GM23338 (cell line): ENCODE measurements around the gene CNIH1. TPM values are rescaled to one million over a fixed set of nuclear protein-coding genes. Genes with fewer than 3 reads are reported as not detected.

ENCODE experiments used
- ATAC-seq: fragments of 200-7000 bp; cut with Tn5 transposase; 3 replicates; pipeline ENCODE4 v1.9.1; 2020
- DNase-seq: peaks from one replicate; pipeline ENCODE4 v3.0.0-alpha.2; 2015; ENCODE audit warnings: low spot score
- H2AFZ ChIP-seq: fragments of 200-600 bp; sonication (generic); 2 replicates; pipeline ENCODE4 v1.8.0; 2016; ENCODE audit warnings: antibody characterized with exemption, mild to moderate bottlenecking, moderate library complexity
- H3F3A ChIP-seq: fragments of 200-600 bp; sonication (generic); replicated peaks from 2 replicates; pipeline ENCODE4 v1.8.0; 2017; ENCODE audit warnings: antibody characterized with exemption, mixed run types, low read depth
- H3K27ac ChIP-seq: fragments of 200-600 bp; sonication (generic); 2 replicates; pipeline ENCODE4 v1.6.1; 2016; ENCODE audit warnings: low read depth
- H3K27me3 ChIP-seq: fragments of 200-600 bp; sonication (generic); 2 replicates; pipeline ENCODE4 v1.8.0; 2016; ENCODE audit warnings: mild to moderate bottlenecking, mixed run types, moderate library complexity; ENCODE audit not compliant: insufficient read depth
- H3K36me3 ChIP-seq: fragments of 200-600 bp; sonication (generic); 2 replicates; pipeline ENCODE4 v1.8.0; 2016; ENCODE audit warnings: mild to moderate bottlenecking; ENCODE audit not compliant: insufficient read depth
- H3K4me1 ChIP-seq: fragments of 200-600 bp; sonication (generic); 2 replicates; pipeline ENCODE4 v1.8.0; 2016; ENCODE audit warnings: mild to moderate bottlenecking, moderate library complexity; ENCODE audit not compliant: insufficient read depth
- H3K4me2 ChIP-seq: fragments of 200-600 bp; sonication (generic); 2 replicates; pipeline ENCODE4 v1.7.1; 2017; ENCODE audit warnings: mixed run types
- H3K4me3 ChIP-seq: fragments of 200-600 bp; sonication (generic); 2 replicates; pipeline ENCODE4 v1.6.1; 2016; ENCODE audit warnings: mixed run types
- H3K79me2 ChIP-seq: fragments of 200-600 bp; sonication (generic); replicated peaks from 2 replicates; pipeline ENCODE4 v1.8.0; 2017; ENCODE audit warnings: mild to moderate bottlenecking; ENCODE audit not compliant: insufficient read depth
- H3K9me2 ChIP-seq: fragments of 200-600 bp; sonication (generic); 2 replicates; pipeline ENCODE4 v1.8.0; 2017; ENCODE audit not compliant: insufficient read depth
- H4K20me1 ChIP-seq: fragments of 200-600 bp; sonication (generic); replicated peaks from 2 replicates; pipeline ENCODE4 v1.8.0; 2017; ENCODE audit warnings: mild to moderate bottlenecking; ENCODE audit not compliant: insufficient read depth
- H3K27ac Mint-ChIP-seq: 2 replicates; pipeline ENCODE4 v1.8.0; 2020; ENCODE audit warnings: inconsistent platforms, mild to moderate bottlenecking, moderate library complexity, mixed read lengths
- H3K27me3 Mint-ChIP-seq: 3 replicates; pipeline ENCODE4 v1.8.0; 2022; ENCODE audit warnings: low read depth, mild to moderate bottlenecking, moderate library complexity, mixed read lengths, inconsistent platforms; ENCODE audit not compliant: insufficient read depth, poor library complexity
- H3K36me3 Mint-ChIP-seq: 3 replicates; pipeline ENCODE4 v1.8.0; 2021; ENCODE audit warnings: low read depth, mild to moderate bottlenecking, inconsistent platforms, moderate library complexity, mixed read lengths
- H3K4me1 Mint-ChIP-seq: 3 replicates; pipeline ENCODE4 v1.8.0; 2020; ENCODE audit warnings: mild to moderate bottlenecking, inconsistent platforms, mixed read lengths
- H3K4me3 Mint-ChIP-seq: 3 replicates; pipeline ENCODE4 v1.8.0; 2021; ENCODE audit warnings: moderate library complexity, mild to moderate bottlenecking, inconsistent platforms, mixed read lengths
- H3K9me3 Mint-ChIP-seq: 3 replicates; pipeline ENCODE4 v1.8.0; 2020; ENCODE audit warnings: moderate library complexity, mild to moderate bottlenecking, inconsistent platforms, mixed read lengths
- CREB1 ChIP-seq: fragments of 250-450 bp; sonication (Bioruptor Pico); IDR thresholded peaks from 2 replicates; pipeline ENCODE4 v1.5.0; 2020; ENCODE audit warnings: low read depth, mild to moderate bottlenecking, moderate library complexity
- ETS1 ChIP-seq: IDR thresholded peaks from 2 replicates; pipeline ENCODE4 v1.6.1; 2016; ENCODE audit warnings: antibody characterized with exemption
- EZH2 ChIP-seq: fragments of 200-600 bp; sonication (generic); IDR thresholded peaks from one replicate; pipeline ENCODE4 v1.8.0; 2017; ENCODE audit warnings: antibody characterized with exemption, mild to moderate bottlenecking, low read depth; ENCODE audit not compliant: unreplicated experiment
- JUNB ChIP-seq: IDR thresholded peaks from one replicate; pipeline ENCODE4 v1.6.1; 2016; ENCODE audit warnings: antibody characterized with exemption; ENCODE audit not compliant: unreplicated experiment
- NANOG ChIP-seq: IDR thresholded peaks from 2 replicates; pipeline ENCODE4 v1.6.1; 2016; ENCODE audit warnings: antibody characterized with exemption, borderline replicate concordance
- POLR2AphosphoS5 ChIP-seq: IDR thresholded peaks from 2 replicates; pipeline ENCODE4 v1.6.1; 2016; ENCODE audit warnings: antibody characterized with exemption, low read depth
- STAT1 ChIP-seq: IDR thresholded peaks from one replicate; pipeline ENCODE4 v1.6.1; 2016; ENCODE audit warnings: antibody characterized with exemption; ENCODE audit not compliant: unreplicated experiment
- ZNF114 ChIP-seq: fragments of 250-450 bp; sonication (Bioruptor Pico); IDR thresholded peaks from 2 replicates; pipeline ENCODE4 v1.5.0; 2020; ENCODE audit warnings: mild to moderate bottlenecking, moderate library complexity
- ZNF331 ChIP-seq: fragments of 250-450 bp; sonication (Bioruptor Pico); IDR thresholded peaks from 2 replicates; pipeline ENCODE4 v1.5.0; 2020; ENCODE audit warnings: low read depth, mild to moderate bottlenecking, moderate library complexity
- ZNF462 ChIP-seq: fragments of 250-450 bp; sonication (Bioruptor Pico); IDR thresholded peaks from 2 replicates; pipeline ENCODE4 v1.5.0; 2020; ENCODE audit warnings: mild to moderate bottlenecking, moderate library complexity
- polyA plus RNA-seq: library from polyadenylated mRNA; unstranded; fragments of >200 nt; fragmentation: Nextera tagmentation; extraction: Ambion mirVana; gene quantifications from 2 replicates; pipeline ENCODE4 v1.2.1, GENCODE V29; 2016
- total RNA-seq: library from RNA; depleted of rRNA; stranded (reverse); fragments of >200 nt; shearing (Covaris generic); gene quantifications from 2 replicates; pipeline ENCODE4 v1.2.3, GENCODE V29; 2014
- TF ChIP-seq, protein P1 (sequence below), 2 experiments: fragments of 200-600 bp in 1 of 2; sonication (generic) in 1 of 2; conservative IDR thresholded peaks; 2 replicates each; pipeline versions ENCODE4 v1.5.1 to v1.6.1; 2016 to 2017; ENCODE audit warnings: antibody characterized with exemption in 2 of 2, low read depth in 2 of 2, mild to moderate bottlenecking in 2 of 2, moderate library complexity in 1 of 2

CNIH1 gene
- total and polyA plus RNA-seq, 2 experiments from 2014 or later = 135 to 172 TPM

- DNase-seq (no peak), ATAC-seq (no peak)
- Mint-ChIP-seq H3K9me3 (no peaks in the 10 kb centered on the region; the same call in 2 of the 3 replicates), H3K27me3 (peaks cover 2% of the 10 kb centered on the region), H3K4me1 (peaks cover 7% of the 10 kb centered on the region), H3K4me3 (no peak overlapping the region), H3K27ac (no peak overlapping the region), H3K36me3 (peaks cover 58% of the 10 kb centered on the region)
- Histone ChIP-seq H3K36me3 (peaks cover 36% of the 10 kb centered on the region), H3K4me1 (peaks cover 5% of the 10 kb centered on the region; the same call in 1 of the 2 replicates), H3K27ac (no peak overlapping the region), H3K79me2 (peaks cover 42% of the 10 kb centered on the region), H3K4me2 (no peak overlapping the region), H4K20me1 (peaks cover 12% of the 10 kb centered on the region), H3K9me2 (no peaks in the 10 kb centered on the region), H2AFZ (no peak overlapping the region), H3F3A (no peaks in the 10 kb centered on the region), H3K27me3 (no peaks in the 10 kb centered on the region), H3K4me3 (no peak overlapping the region)
- no peak for TF ChIP-seq JUNB
Observed at GRCh38 chr14:54427871-54428270, 13.3 kb downstream of the CNIH1 start.

DNA sequence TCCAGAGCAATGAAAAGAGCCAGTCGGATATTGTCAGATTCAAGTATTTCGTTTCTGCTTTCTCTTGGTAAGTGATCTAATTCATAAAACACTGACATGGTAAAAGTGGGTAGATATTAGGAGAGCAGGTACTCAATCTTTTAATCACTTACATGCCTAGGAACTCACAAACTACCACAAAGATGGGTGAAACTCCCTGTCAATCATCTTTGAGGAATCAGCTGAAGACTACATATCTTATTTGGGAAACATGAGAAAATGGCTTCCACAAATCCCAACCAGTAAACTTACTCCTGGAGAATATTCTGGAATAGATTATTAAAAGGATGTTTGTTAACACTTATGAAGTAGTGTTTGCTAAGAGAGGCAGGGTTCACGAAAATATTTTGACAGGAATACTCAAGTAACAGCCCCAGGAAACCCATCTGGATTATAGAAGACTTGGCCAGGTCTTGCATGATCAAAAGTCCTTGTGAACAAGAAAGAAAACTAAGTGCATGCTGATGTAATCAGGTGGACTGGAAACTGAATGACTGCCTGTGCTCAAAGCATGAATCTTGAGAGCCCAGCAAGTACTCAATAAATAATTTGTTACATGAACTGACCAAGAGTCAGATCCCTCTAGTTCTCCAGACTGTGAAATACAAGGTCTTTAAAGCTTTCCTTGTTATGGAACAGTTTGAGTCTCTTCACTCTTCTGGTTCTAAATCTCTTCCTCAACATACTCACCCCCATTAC lies 15.5 kb downstream of the CNIH1 start:
- H3K9me2 ChIP-seq = no peaks in the 10 kb centered on the region
- H3K27me3 ChIP-seq = no peaks in the 10 kb centered on the region
- no peaks in the 10 kb centered on the region for H3K4me1 ChIP-seq
- H3F3A ChIP-seq = no peaks in the 10 kb centered on the region
- Mint-ChIP-seq H3K4me1 (peaks cover under 1% of the 10 kb centered on the region; the same call in 2 of the 3 replicates), H3K9me3 (no peaks in the 10 kb centered on the region; the same call in 2 of the 3 replicates), H3K36me3 (peaks cover 45% of the 10 kb centered on the region), H3K27ac (no peak overlapping the region), H3K4me3 (no peak overlapping the region), H3K27me3 (peaks cover 4% of the 10 kb centered on the region)
- no peak overlapping the region for H2AFZ ChIP-seq
- H3K4me2 ChIP-seq = no peak overlapping the region
- DNase-seq (no peak), ATAC-seq (no peak)
- peaks cover 35% of the 10 kb centered on the region for H3K36me3 ChIP-seq
- H4K20me1 ChIP-seq = peaks cover 5% of the 10 kb centered on the region
- H3K27ac ChIP-seq = peak overlapping the region; percentile 55; the same call in 1 of the 2 replicates
- no peak overlapping the region for H3K4me3 ChIP-seq
- H3K79me2 ChIP-seq = peaks cover 20% of the 10 kb centered on the region
- TF ChIP-seq CREB1 (CRISPR knock-in tag) (no peak), JUNB (no peak), STAT1 (no peak), ETS1 (no peak), EZH2 (no peak), ZNF331 (CRISPR knock-in tag) (no peak), ZNF462 (no peak), NANOG (no peak), ZNF114 (CRISPR knock-in tag) (no peak), POLR2AphosphoS5 (no peak)
- TF ChIP-seq, protein P1, sequence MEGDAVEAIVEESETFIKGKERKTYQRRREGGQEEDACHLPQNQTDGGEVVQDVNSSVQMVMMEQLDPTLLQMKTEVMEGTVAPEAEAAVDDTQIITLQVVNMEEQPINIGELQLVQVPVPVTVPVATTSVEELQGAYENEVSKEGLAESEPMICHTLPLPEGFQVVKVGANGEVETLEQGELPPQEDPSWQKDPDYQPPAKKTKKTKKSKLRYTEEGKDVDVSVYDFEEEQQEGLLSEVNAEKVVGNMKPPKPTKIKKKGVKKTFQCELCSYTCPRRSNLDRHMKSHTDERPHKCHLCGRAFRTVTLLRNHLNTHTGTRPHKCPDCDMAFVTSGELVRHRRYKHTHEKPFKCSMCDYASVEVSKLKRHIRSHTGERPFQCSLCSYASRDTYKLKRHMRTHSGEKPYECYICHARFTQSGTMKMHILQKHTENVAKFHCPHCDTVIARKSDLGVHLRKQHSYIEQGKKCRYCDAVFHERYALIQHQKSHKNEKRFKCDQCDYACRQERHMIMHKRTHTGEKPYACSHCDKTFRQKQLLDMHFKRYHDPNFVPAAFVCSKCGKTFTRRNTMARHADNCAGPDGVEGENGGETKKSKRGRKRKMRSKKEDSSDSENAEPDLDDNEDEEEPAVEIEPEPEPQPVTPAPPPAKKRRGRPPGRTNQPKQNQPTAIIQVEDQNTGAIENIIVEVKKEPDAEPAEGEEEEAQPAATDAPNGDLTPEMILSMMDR (conservative IDR thresholded peaks at IDR 0.05; ENCODE audit: low read depth in 2 of 2) = no peak
